Stimulated activated CD8-positive, alpha-beta memory T cell treated with anti-CD3 and anti-CD28 coated beads, Interleukin-15, amount 100 ng/mL, for 1 hour (primary cell): ENCODE data around the gene LCN12.
"Not testable (repeated sequence)": the region's sequence is repeated elsewhere in the genome, so short reads cannot be mapped to it uniquely, and the experiment has no call there.

Experiments used
- DNase-seq: peaks from one replicate; pipeline ENCODE4 v3.0.0-alpha.2; 2020; ENCODE audit warnings: low read depth

The LCN12 gene

DNA sequence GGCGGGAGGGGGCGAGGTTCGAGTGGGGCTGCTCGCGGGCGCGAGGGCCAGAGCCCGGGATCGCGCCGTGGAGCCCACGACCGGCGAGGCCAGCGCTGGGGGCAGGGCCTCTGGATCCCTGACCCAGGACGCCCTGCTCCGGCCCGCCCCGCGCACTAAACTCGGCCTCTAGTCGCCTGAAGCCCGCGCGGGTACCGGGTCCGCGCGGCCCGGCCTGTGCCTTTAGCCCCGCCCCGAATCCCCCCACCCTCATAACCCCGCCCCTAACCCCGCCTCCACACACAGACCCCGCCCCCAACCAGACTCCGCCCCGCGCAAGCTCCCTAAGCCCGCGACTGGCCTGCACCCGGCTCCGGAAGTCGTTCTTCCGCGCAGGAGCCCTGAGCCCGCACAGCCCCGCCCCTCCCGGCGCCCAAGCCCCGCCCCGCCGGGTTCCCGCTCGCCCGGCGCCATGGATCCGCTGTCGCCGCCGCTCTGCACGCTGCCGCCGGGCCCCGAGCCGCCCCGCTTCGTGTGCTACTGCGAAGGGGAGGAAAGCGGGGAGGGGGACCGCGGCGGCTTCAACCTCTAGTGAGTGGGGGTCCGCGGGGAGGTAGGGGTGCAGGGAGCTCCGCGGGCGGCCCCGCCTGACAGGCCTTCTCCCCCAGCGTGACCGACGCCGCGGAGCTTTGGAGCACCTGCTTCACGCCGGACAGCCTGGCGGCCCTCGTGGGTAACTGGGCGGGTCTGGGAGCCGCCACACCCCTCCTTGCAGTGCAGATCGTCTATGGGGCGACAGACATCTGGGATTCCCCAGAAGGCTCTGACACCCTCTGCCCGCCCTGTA is 40.1 kb downstream of the LCN12 start, which contains the start of gene PAXX:
TSS of gene PAXX (plus strand) at position 430 of the 826 bp plus-strand sequence. CDS start at position 452, 22 bp downstream.
- DNase-seq: peak; percentile 86

- DNase-seq: no peak
Measured at GRCh38 chr9:136992819-136993369, 40.8 kb downstream of the LCN12 start.

DNA sequence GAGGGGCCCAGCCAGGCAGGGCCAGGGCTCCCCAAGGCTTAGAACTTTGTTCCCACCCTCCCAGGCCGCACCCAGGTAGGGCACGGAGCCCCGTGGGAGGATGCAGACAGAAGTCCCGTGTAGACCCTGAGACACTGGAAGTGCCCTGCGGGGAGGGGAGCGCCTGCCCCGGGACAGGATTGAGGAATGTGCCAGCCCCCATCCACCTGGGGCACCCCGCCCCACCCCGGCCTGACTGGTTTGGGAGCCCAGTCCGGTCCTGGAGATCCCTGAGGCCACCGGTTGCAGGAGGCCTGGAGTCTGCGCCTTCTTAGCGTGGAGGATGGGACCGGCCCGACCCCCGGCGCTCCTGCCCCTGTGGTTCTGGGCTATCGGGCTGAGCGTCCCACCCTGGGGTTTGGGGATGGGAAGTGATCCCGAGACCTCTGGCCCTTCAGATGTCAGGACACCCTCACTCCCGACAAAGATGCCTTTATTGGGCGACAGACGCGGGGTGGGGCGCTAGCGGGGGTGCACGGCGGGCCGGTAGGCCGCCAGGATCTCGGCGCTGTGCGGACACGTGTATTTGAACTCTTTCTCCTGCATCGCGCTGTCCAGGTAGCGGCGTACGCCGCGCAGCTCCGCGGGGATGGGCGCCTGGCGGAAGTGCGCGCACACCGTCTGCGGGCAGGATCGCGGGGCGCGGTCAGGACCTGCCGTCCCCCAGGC is 42.3 kb downstream of the LCN12 start:
- DNase-seq: no peak

- no peak for DNase-seq
Measured at GRCh38 chr9:136994888-136995230, 42.8 kb downstream of the LCN12 start.

DNA sequence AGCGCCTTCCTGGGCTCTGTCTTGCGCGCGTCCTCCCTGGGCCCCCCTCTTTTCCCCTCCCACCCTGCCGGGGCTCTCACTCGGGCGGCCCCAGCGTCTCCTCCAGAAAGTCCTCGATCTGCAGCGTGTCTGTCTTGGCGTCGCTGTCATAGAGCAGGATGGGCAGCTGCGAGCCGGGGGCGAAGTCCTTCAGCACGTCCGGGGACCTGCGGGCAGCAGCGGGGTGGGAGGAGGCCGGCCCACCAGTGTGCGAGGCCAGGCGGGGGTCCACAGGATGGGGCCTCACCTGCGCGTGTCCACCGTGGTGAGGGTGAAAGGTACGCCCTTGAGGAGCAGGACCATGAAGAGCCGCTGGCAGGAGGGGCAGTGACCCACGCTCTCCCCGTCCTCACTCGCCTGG is 43.3 kb downstream of the LCN12 start:
- DNase-seq: no peak

- no peak for DNase-seq
Measured at GRCh38 chr9:136995772-136996311, 43.8 kb downstream of the LCN12 start.

DNA sequence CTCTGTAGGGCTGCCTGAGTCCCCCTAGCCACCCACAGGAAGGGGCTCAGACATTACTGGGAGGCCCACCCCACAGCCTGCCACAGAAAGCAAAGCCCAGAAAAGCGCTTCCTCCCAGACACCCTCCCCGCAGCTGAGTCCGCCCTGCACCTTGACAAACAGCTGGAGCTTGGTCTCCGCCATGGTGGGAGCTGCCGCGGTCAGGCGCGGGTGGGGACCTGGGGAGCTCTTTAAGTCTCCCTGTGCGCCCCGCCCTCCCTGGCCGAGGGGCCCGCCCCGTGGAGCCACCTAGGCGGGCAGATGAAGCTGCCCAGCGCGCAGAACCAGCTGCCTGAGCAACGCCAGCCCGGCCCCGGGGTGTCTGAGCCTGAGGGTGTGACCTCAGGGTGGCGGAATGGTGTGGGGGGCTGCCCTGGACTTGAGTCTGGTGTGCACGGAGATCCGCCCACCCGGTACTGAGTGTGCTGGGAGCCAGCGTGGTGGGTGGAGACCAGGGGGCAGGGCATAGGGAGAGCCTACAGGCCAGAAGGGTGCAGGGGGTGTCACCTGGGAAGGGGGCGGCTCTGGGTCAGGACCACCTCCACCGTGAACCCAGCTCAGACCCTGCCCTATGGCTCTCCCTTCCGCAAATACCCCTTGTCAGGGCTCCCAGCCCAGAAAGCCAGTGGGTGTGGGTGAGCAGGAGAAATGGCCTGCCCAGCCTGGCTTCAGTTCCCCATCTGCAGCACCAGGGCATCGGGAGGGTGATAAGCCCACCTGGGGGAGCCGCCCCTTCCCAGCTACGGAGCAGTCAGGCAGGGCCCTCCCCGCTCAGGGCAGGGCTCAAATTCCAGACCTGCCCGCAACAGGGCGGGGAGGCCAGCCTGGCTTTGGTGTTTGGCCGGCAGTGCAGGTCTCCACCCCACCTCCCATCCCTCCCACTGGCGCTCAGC is 44.6 kb downstream of the LCN12 start, which contains the start of gene CLIC3:
TSS of gene CLIC3 (minus strand) at position 208 of the 932 bp plus-strand sequence. CDS start at position 183, 25 bp downstream.
- no peak for DNase-seq

DNA sequence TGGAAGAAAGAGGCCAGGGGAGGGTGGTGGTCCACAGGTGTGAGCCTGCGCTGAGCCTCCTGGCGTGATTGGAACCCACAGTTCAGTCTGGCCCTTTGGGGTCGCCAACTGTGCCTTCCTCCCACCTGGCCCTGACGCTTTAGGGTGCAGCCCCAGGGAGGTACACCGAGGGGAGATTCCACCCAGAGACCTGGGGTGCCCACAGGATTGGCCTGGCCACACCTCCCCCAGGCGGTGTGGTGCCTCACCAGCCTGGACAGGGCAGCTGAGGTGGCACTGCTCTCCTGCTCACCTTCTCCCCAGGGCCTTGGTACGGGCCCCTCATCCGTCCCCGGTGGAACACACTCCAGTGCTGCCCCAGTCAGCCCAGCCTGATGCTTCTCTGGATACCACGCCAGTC is 45.3 kb downstream of the LCN12 start:
- DNase-seq: no peak

DNA sequence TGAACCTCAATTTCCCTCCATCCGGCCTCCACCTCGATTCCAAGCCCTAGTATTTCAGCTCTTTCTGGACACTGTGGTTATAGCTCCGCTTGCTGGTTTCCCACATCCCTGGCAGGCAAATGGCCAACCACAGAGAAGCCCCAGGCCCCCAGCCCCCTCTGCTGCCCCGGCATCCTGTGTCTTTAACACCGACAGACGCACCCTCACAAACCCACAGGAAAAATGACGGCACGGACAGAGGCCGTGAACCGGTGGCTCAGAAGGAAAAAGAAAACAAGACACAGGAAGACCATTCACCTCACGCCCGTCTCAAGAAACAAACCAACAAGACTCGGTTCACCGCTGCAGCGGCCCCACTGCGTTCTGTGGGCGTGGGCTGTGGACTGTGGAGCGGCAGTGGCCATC is 45.8 kb downstream of the LCN12 start:
- DNase-seq: no peak

DNA sequence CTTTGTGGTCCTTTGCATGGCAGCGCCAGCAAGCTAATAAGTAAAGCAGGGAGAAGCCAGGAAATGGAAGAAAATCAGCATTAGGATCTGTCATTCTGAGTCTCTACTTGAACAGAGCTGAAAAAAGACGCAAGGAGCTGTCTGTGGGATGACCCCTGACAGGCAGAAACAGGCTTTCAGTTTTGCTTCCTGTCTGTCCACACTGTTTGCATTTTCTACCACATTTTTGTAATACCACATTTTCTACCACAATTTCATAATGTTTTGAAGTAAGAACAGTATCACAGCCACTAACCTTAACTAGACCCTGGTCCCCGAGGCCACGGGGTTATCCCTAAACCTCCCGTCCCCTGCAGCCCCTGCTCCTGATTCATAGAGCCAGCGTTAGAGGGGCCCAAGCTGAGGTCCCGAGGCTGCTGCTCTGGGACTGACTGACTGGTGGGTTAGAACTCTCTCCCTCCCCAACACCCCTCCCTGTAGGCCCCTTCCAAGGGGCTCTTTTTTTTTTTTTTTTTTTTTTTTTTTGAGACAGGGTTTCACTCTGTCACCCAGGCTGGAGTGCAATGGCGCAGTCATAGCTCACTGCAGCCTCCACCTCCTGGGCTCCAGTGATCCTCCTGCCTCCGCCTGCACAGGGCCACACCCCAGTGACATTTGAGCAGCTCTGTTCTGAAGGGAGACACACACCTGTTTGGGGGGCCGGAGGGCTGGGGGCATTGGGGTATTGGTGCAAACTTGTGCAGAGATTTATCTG is 48.3 kb downstream of the LCN12 start:
- no peak for DNase-seq

DNA sequence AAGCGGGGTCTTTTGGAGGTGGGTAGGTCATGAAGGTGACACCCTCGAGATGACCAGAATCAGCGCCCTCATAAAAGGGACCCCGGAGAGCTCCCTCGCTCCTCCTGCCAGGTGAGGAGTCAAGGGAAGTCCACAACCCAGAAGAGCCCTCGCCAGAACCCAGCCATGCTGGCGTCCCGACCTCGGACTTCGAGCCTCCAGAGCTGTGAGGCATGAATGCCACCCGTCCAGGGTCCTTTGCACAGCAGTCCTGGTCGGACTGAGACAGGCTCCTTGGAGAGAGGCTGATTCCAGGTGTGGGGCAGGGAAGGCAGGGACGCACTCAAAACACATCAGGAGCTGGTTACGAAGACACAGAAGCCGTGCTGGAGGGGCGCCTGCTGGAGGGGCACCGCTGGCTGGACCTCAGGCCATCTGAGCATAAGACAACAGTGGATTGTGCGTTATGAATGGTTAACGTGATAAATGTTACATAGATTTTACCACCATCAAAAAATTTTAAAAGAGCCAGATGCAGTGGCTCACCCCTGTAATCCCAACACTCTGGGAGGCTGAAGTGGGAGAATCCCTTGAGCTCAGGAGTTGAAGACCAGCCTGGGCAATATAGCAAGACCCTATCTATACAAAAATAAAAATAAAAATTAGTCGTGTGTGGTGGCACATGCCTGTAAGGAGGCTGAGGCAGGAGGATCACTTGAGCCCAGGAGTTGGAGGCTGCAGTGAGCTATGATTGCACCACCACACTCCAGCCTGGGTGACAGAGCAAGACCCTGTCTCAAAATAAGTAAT is 50.0 kb downstream of the LCN12 start:
- no peak for DNase-seq

- no peak for DNase-seq
Measured at GRCh38 chr9:137002646-137003041, 50.6 kb downstream of the LCN12 start.

GRCh38 chr9:137004285-137004684 is 52.2 kb downstream of the LCN12 start:
- not testable (repeated sequence) for DNase-seq
